Measurements from ENCODE around the gene CAMK2N2. TPM values are rescaled to one million over a fixed set of nuclear protein-coding genes. Genes with fewer than 3 reads are reported as not detected.

CAMK2N2 gene
- total RNA-seq, 1 experiment from 2014 or later = 3.3 TPM

DNA sequence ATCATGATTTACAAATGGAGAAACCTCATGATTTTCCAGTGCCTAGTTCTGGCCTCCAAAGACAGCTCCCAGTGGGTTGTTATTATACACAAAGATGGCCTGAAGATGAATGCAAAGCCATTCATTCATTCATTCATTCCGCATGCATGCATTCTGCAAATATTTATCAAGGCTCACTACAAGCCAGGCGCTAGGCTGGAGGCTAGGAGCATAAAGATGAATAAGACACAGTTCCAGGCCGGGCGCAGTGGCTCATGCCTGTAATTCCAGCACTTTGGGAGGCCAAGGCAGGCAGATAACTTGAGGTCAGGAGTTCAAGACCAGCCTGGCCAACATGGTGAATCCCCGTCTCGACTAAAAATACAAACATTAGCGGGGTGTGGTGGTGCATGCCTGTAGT is 35.3 kb upstream of the CAMK2N2 start:
- H3K27me3 Mint-ChIP-seq (ENCODE audit: unreplicated experiment) = peaks cover 57% of the 10 kb centered on the region
- DNase-seq = no peak
- H3K4me3 Mint-ChIP-seq (ENCODE audit: low read depth, unreplicated experiment) = peak overlapping the region; percentile 97
- peaks cover 44% of the 10 kb centered on the region for H3K36me3 Mint-ChIP-seq (ENCODE audit: insufficient read depth, unreplicated experiment)
- CTCF ChIA-PET = no interaction called here
- H3K9me3 Mint-ChIP-seq (ENCODE audit: low read depth, unreplicated experiment) = no peaks in the 10 kb centered on the region
- peaks cover 16% of the 10 kb centered on the region for H3K4me1 Mint-ChIP-seq (ENCODE audit: low read depth, unreplicated experiment)
- intact Hi-C loops (cut with micrococcal nuclease; ENCODE audit: unreplicated experiment) = no loop called here
- BruUV-seq (replicated peaks) = no TSS peak
- H3K27ac Mint-ChIP-seq (ENCODE audit: unreplicated experiment) = no peak overlapping the region
- TF ChIP-seq, protein P1, sequence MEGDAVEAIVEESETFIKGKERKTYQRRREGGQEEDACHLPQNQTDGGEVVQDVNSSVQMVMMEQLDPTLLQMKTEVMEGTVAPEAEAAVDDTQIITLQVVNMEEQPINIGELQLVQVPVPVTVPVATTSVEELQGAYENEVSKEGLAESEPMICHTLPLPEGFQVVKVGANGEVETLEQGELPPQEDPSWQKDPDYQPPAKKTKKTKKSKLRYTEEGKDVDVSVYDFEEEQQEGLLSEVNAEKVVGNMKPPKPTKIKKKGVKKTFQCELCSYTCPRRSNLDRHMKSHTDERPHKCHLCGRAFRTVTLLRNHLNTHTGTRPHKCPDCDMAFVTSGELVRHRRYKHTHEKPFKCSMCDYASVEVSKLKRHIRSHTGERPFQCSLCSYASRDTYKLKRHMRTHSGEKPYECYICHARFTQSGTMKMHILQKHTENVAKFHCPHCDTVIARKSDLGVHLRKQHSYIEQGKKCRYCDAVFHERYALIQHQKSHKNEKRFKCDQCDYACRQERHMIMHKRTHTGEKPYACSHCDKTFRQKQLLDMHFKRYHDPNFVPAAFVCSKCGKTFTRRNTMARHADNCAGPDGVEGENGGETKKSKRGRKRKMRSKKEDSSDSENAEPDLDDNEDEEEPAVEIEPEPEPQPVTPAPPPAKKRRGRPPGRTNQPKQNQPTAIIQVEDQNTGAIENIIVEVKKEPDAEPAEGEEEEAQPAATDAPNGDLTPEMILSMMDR (IDR thresholded peaks at IDR 0.05; ENCODE audit: unreplicated experiment) = no peak

DNA sequence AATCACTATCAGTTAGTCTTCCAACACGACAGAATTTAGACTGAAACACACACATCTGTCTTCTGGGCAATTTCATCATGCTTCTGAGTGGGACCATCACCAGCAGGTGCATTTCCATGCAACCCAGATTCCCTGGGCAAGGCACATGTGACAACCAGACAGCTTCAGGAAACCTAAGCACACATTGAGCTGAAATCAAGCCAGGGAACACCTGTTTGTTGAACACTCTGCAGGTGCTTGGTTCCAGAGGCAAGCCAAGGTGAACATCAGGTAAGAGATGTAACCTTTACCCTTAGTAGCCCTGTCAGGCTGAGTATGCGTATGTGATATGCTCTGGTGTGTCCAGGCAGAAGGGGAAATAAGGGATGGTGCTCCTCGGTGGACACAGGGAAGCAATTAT is 34.4 kb upstream of the CAMK2N2 start:
- TF ChIP-seq, protein P1 (IDR thresholded peaks at IDR 0.05; ENCODE audit: unreplicated experiment) = no peak
- H3K27me3 Mint-ChIP-seq (ENCODE audit: unreplicated experiment) = peaks cover 65% of the 10 kb centered on the region
- H3K4me1 Mint-ChIP-seq (ENCODE audit: low read depth, unreplicated experiment) = peaks cover 12% of the 10 kb centered on the region
- CTCF ChIA-PET = no interaction called here
- H3K36me3 Mint-ChIP-seq (ENCODE audit: insufficient read depth, unreplicated experiment) = peaks cover 36% of the 10 kb centered on the region
- no peaks in the 10 kb centered on the region for H3K9me3 Mint-ChIP-seq (ENCODE audit: low read depth, unreplicated experiment)
- BruUV-seq (replicated peaks) = no TSS peak
- no peak overlapping the region for H3K4me3 Mint-ChIP-seq (ENCODE audit: low read depth, unreplicated experiment)
- intact Hi-C loops (cut with micrococcal nuclease; ENCODE audit: unreplicated experiment) = no loop called here
- DNase-seq = no peak
- H3K27ac Mint-ChIP-seq (ENCODE audit: unreplicated experiment) = no peak overlapping the region

DNA sequence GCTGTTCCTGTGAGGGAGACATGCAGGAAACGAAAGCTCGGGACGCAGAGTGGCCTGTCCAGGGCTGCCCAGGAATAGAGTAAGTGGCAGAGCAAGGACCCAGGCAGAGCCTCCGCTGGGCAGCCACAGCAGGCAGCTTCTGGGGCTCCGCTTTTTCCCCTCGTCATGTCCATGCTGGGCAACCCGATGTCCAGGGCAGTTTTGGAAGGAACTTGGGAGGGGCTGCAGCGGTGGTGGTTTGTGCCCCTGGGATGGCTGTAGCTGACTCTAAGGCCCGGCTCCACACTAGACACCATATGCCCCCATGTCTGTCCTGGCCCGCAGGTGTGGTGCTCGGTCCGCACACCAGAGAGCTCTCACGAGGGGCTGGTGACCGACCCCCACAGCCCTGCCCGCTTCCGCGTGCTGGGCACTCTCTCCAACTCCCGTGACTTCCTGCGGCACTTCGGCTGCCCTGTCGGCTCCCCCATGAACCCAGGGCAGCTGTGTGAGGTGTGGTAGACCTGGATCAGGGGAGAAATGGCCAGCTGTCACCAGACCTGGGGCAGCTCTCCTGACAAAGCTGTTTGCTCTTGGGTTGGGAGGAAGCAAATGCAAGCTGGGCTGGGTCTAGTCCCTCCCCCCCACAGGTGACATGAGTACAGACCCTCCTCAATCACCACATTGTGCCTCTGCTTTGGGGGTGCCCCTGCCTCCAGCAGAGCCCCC is 30.5 kb upstream of the CAMK2N2 start:
- DNase-seq = no peak
- Mint-ChIP-seq H3K27me3 (ENCODE audit: unreplicated experiment) (peaks cover 66% of the 10 kb centered on the region), H3K27ac (ENCODE audit: unreplicated experiment) (no peak overlapping the region), H3K4me1 (ENCODE audit: low read depth, unreplicated experiment) (no peaks in the 10 kb centered on the region), H3K4me3 (ENCODE audit: low read depth, unreplicated experiment) (no peak overlapping the region), H3K36me3 (ENCODE audit: insufficient read depth, unreplicated experiment) (no peaks in the 10 kb centered on the region), H3K9me3 (ENCODE audit: low read depth, unreplicated experiment) (no peaks in the 10 kb centered on the region)
- intact Hi-C loops (cut with micrococcal nuclease; ENCODE audit: unreplicated experiment) = no loop called here
- CTCF ChIA-PET = interaction anchor here (0.5 to 0.6 kb wide), 2 partner anchors 62 to 277 kb away, joined by 3 to 4 read pairs; no protein-coding TSS in a partner anchor
- TF ChIP-seq, protein P1 (IDR thresholded peaks at IDR 0.05; ENCODE audit: unreplicated experiment) = no peak
- no TSS peak for BruUV-seq (replicated peaks)

DNA sequence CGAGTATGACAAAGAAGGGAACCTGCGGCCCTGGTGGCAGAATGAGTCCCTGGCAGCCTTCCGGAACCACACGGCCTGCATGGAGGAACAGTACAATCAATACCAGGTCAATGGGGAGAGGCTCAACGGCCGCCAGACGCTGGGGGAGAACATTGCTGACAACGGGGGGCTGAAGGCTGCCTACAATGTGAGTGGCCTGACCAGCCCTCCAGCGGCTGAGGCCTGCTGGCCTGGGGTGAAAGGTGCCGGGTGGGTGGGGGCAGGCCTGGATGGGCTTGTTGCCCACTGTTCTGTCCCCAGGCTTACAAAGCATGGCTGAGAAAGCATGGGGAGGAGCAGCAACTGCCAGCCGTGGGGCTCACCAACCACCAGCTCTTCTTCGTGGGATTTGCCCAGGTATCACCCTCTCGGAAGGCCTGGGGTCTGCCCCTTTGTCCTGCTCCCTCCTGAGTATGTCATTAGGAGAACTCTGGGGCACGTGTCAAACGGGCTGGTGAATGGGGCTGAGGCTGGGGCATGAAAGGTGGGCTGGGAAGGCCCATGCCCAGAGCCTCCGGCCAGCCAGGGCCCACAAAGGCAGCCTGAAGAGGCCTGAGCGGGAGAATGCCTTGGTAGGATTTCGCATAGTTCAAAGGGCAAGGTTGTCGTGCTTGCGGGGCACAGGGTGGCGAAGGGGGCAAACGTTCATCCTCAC is 29.8 kb upstream of the CAMK2N2 start:
- no peaks in the 10 kb centered on the region for H3K36me3 Mint-ChIP-seq (ENCODE audit: insufficient read depth, unreplicated experiment)
- BruUV-seq (replicated peaks) = no TSS peak
- CTCF ChIA-PET = interaction anchor here (0.6 kb wide), 1 partner anchor 61 kb away, joined by 3 read pairs; no protein-coding TSS in a partner anchor
- H3K4me1 Mint-ChIP-seq (ENCODE audit: low read depth, unreplicated experiment) = no peaks in the 10 kb centered on the region
- H3K27ac Mint-ChIP-seq (ENCODE audit: unreplicated experiment) = no peak overlapping the region
- H3K9me3 Mint-ChIP-seq (ENCODE audit: low read depth, unreplicated experiment) = no peaks in the 10 kb centered on the region
- H3K27me3 Mint-ChIP-seq (ENCODE audit: unreplicated experiment) = peaks cover 67% of the 10 kb centered on the region
- TF ChIP-seq, protein P1 (IDR thresholded peaks at IDR 0.05; ENCODE audit: unreplicated experiment) = no peak
- H3K4me3 Mint-ChIP-seq (ENCODE audit: low read depth, unreplicated experiment) = no peak overlapping the region
- intact Hi-C loops (cut with micrococcal nuclease; ENCODE audit: unreplicated experiment) = no loop called here
- DNase-seq = no peak
